HG02678 (cell line): ENCODE data around the gene SERGEF.

Experiments
- ATAC-seq: cut with Tn5 transposase; IDR thresholded peaks from one replicate; pipeline ENCODE4 v1.9.1; 2021; ENCODE audit warnings: mild to moderate bottlenecking, moderate library complexity; ENCODE audit not compliant: unreplicated experiment

Gene SERGEF

GRCh38 chr11:18012906-18013781 lies at the start of gene SERGEF:
Gene SERGEF (minus strand): TSS chr11:18013047. CDS start chr11:18013010, 37 bp downstream.
- peak; percentile 94 for ATAC-seq

GRCh38 chr11:18061351-18061750 lies 48.5 kb upstream of the SERGEF start:
- ATAC-seq = no peak

DNA sequence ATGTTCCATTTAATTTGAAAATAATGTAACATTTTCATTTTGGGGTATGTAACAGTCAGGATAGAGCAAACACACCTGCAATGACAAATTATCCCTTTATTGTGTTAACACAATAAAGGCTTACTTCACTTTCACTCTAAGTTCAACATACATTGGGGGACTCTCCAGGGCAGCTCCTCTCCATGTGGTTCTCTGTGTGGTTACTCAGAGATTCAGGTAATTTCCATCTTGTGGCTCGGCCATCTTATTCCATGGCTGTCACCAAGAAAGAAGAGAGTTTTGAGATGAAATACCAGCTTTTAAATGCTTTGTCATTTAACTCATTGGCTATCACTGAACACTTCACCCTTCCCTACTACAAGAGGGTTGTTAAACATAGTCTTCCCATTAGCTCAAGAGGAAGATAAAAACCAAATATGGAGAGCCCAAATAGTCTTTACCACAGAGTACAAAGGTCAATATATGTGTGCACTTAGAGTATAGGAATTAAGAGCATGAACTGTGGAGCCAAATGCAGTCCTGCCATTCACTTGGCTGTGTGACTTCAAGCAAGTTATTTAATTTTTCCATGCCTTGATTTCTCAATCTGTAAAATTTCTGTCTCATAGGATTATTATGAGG lies 43.8 kb upstream of the SERGEF start:
- no peak for ATAC-seq

- no peak for ATAC-seq
Measured at GRCh38 chr11:18054511-18055103, 41.8 kb upstream of the SERGEF start.

DNA sequence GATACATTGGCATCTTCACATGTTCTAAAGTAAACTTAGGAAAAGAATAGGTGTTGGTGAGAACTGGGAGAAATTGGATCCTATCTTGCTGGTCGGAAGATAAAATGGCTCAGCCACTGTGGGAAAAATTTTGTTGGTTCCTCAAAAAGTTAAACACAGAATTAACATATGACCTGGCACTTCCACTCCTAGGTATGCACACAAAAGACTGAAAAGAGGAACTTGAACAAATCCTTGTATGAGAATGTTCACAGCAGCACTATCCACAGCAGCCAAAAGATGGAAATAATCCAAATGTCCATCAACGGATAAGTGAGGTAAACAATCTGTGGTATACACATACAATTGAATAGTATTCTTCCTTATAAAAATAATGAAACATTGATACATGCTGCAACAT lies 38.0 kb upstream of the SERGEF start:
- ATAC-seq = no peak

DNA sequence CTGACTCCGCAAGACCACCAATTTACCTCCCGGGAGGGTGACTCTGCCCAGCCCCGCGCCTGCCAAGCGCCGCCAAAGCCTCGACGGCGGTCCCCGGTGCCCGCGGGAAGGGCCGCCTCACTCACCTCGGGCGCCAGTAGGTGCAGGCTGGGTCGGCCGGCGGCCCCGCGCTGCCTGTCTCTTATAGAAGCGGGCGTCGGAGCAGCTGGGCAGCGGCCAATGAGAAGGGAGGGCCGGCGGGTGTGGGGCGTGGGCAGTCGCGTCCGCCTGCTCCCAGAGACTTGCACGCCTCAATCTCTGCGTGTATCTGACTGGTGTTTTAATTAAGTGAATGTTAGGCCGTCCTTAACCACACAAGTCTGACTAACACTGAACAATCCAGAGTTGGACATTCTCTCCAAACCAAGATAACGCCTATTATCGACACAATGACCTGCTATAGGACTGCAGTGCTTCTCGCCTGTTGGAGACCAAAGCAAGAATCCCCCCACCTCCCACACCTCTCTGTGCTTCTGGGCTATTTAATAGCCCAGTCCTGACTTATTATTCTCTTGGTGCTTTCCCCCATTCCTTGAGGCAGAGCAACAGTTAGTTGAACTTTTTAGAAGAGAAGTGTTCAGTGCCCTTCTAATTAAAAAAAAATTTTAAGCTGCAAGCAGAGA lies 33.4 kb upstream of the SERGEF start, which contains the start of gene TPH1:
TPH1 (minus strand) TSS at position 154 of the 662 bp plus-strand sequence. CDS start 5,507 bp downstream, outside the sequence.
- no peak for ATAC-seq

GRCh38 chr11:18036456-18036855 lies 23.6 kb upstream of the SERGEF start:
- ATAC-seq = no peak

GRCh38 chr11:18027475-18027874 lies 14.6 kb upstream of the SERGEF start:
- ATAC-seq = no peak

DNA sequence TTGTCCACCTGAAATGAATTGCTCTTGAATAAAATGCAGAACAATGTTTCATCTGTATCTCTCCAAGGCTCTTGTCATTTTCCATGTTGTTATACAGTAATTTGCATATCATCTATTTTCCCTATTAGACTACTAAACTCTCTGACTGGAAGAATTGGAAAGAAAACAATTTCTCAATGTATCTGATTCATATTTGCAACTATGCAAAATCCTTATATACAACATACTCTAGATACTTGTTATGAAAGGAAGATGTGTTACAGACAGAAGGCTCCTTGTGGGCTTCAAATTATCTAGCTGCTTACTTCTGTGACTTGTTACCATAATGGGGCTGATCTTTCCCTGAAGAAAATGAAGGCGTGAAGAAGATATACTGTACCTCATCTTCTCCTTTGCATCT lies 9.6 kb upstream of the SERGEF start:
- ATAC-seq = no peak

- ATAC-seq = no peak
Measured at GRCh38 chr11:18019650-18020049, 6.8 kb upstream of the SERGEF start.

- ATAC-seq = no peak
Measured at GRCh38 chr11:18016789-18017188, 3.9 kb upstream of the SERGEF start.

- ATAC-seq = no peak
Measured at GRCh38 chr11:18014876-18015275, 2.0 kb upstream of the SERGEF start.

DNA sequence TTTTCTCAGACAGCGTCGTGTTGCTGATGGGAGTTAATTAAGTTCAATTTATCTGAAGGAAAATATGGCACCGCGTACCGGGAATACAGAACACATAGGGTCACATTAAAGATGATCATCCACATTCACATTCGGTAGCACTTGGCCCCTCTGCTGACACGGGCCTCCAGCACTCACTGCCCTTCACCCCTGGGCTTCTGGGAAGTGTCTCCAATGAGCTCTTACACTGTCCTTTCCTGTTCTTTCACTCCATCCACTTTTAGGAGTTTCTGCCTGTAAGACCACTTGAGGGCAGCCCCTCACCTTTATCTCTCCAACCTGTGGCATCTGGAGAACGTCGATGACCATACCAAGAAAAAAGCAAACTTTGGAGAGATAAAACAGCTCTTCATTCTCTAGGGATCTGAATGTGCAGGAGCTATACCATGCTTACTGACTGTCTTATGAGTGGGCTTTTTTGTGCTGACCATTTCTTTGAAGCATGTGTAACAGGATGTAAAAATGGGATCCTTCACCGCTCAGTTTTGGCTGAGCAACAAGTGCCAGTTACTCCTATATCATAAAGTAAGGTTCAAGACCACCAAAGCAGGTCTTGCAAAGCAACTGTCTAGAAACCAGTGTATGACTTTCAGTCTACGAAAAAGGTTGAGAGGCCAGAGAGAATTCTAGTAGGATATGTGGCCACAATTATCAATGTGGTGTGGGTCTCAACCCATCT lies 1.1 kb upstream of the SERGEF start:
- ATAC-seq = no peak

- ATAC-seq = peak; percentile 1
Measured at GRCh38 chr11:18012122-18012905, 533 bp downstream of the SERGEF start.

DNA sequence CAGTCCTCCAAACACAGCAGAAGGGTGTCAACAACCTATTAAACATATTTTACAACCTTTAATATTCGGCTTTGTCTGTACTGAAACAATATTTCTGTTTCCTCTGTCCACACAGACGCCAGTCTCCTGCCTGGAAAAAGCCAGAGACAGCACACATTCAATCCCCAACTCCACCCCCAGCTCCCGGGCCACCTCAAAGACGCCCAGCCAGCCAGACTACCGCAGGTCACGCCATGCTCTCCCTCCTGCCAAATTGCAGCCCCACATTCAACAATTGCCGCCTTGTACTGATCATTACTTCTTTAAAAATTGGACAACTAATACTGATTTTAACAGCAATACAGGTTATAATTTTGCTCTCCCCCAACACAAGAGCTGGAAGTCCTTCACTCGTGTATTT lies 1.2 kb downstream of the SERGEF start:
- no peak for ATAC-seq

- ATAC-seq = no peak
Measured at GRCh38 chr11:18010977-18011586, 1.8 kb downstream of the SERGEF start.

- no peak for ATAC-seq
Measured at GRCh38 chr11:18010121-18010670, 2.7 kb downstream of the SERGEF start.

DNA sequence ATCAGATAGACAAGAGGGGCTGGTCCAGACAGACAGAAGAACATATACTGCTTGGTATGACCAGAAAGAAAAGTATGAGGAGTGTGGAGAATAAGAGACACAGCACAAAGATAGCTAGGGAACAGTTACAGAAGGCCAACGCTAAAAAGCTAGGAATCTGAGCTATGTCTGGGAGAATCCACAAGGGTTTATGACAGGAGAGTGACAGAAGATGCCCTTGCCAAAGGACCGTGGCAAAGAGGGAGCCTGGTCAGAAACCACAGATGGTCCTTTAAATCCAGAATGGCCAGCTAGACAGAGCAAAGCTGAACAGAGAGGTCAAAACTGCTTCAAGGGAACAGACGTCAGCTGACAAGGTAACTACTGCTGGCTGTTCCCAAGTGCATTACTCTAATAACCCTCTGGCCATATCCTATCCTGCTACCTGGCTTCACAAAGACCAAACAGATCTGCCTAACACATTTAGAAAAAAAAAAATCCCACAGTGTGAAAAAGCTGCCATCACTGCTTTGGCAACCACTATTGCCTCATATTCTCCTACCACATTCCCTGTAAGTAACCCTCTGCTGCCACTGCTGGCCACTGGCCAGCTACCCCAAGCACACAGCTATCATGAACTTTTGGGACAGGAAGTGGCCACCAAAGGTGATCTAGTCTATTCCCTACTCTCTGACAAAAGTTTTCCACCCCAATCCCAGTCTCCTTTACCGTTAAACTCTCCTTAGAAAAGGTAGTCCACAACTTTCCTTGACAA lies 7.3 kb downstream of the SERGEF start:
- no peak for ATAC-seq
